Fibroblast of skin of left biceps (primary cell): ENCODE data around the gene FBXO34.
A peak's percentile ranks its signal among the peaks of the same experiment; 100 is the strongest.
"Not testable (repeated sequence)": the region's sequence is repeated elsewhere in the genome, so short reads cannot be mapped to it uniquely, and the experiment has no call there.

Experiments used
- DNase-seq, 2 experiments: peaks; one replicate each; pipeline ENCODE4 v3.0.0-alpha.2; 2013; ENCODE audit warnings: low read depth in 2 of 2

Gene FBXO34

GRCh38 chr14:55312379-55313030 is 41.3 kb downstream of the FBXO34 start:
- not testable (repeated sequence) for DNase-seq

GRCh38 chr14:55313480-55313879 is 42.3 kb downstream of the FBXO34 start:
- no peak for DNase-seq

DNA sequence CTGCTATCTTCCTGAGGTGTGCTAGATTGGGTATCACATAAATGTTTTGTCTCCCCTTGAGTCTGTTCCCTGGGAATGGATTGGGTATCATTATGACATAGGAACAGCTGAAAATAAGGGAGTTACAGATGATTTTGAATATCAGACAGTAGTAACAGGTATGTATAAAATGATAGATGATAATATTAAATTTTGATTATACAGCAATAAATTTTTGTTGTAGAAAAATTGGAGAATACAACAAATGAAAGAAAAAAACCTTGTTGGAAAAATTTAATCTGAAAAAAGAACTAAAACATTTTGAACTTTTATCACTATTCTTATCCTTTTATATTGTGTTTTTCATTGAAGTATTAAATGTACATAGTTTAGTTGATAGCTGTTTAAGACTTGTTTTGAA is 43.2 kb downstream of the FBXO34 start:
- DNase-seq = no peak

- no peak for DNase-seq
Observed at GRCh38 chr14:55316564-55316963, 45.3 kb downstream of the FBXO34 start.

DNA sequence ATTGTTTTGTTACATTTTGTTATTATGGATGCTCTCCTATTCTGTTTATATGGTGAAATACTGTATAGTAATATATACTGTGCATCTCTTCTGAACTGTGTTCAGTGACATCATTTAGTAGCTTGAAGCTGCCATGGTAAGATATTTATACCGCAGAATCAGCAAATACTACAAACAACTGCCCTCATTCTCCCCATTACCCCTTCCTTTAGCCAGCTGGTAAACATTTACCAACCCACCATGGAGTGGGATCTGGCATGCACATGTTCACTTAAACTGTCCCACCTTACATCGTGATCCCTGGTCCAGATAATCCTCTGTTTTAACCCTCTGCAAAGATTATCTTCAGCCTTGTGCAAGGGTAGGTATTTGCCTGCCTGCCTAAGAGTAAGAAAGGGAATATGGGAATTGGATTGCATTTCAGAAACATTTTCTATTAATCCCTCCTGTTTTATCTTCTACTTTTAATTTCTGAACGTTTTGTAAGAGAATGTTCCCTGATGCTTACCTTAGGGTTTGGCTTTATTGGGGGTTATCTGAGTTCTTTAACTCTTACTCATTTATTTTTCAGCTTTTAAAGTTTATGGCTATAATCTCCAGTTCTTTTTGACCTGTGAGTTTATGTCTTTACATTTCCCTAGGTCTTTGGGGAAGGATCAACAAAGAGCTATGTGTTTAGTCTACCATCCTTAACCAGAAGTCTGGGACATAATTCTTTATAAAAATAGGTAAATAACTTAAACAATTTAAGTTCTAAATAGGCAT is 46.5 kb downstream of the FBXO34 start:
- DNase-seq = no peak

GRCh38 chr14:55318694-55319093 is 47.5 kb downstream of the FBXO34 start:
- DNase-seq = no peak

GRCh38 chr14:55323910-55324309 is 52.7 kb downstream of the FBXO34 start:
- DNase-seq = no peak

GRCh38 chr14:55324812-55325211 is 53.6 kb downstream of the FBXO34 start:
- no peak for DNase-seq

DNA sequence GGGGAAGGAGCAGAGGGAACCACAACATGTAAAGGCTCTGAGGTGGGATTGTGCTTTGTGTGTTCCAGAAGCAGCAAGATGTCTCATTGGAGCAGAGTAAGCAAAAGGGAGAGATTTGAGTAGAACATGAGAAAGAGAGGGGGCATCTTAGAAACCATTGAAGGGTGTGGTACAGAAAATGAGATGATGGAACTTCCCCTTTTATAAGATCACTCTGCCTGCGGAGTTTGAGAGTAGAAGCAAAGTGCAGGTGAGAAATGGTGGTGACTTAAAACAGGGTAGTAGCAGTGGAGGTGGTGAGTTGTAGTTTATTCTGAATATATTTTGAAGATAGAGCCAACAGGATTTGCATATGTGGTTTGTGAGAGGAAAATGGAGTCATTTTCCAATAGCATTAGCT is 56.0 kb downstream of the FBXO34 start:
- DNase-seq = no peak

GRCh38 chr14:55328317-55328716 is 57.1 kb downstream of the FBXO34 start:
- peak in 1 of 2 experiments; percentile 5 for DNase-seq

DNA sequence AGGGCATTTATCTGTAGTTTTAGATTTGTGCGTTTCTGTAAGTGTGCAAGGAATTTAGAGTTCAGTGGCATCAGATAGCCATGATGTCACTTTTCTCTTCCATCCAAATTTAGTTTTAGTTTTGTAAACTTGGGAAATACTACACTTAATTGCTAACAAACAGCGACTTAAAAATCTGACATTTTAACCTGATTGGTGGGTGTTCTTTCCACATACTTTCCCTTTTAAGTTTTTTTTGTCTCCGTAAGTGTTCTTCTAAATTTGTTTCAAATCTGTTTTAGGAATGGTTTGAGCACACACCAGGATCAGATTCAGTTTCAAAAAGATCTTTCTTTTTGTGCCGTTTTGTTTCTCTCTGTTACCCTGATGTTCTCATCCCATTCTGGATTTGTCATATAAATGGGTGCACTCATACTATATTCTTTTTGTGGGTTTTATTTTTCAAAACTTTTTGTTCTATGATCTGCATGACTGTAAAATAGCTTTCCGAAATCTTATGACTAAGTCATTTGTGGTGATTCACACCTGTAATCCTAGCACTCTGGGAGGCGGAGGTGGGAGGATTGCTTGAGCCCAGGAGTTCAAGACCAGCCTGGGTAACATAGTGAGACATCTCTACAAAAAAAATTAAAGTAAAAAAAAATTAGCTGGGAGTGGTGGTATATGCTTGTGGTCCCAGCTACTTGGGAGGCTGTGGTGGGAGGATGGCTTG is 58.9 kb downstream of the FBXO34 start:
- DNase-seq = no peak

- no peak for DNase-seq
Observed at GRCh38 chr14:55332654-55333570, 61.7 kb downstream of the FBXO34 start.

DNA sequence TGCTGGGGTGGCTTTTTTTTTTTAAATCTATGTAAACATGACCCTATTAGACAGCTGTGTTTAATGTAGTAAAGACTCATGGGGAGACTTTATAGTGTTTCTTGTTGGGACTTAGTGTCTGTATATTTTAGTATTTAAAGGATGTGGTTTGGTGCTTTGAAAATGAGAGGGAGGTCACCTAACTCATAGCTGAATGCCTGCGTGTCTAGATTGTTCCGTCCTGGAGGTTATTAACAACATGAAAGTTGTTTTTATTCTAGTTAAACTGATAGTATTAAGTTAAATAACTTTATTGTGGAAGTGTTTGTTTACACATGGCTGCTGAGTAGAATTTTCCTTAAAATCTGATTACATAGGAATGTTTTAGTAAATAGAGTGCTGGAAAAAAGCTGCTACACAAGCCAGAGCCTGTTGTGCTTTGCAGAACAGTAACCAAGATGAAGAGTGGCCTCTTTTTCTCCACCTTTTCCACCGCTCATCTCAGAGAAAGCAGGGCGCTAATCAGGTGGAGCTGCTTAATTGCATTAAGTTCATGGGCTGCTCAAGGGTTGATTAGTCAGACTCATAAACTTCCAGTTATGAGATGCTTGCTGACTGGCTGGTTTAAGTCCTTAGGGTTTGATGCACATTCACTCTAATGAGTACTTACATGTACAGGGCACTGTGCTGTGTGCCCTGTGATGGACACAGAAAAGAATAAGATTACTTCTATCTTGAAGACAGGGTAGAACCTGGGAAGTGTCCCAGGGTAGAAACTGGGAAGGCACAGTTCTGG is 62.7 kb downstream of the FBXO34 start:
- DNase-seq = no peak

- no peak for DNase-seq
Observed at GRCh38 chr14:55336162-55336561, 64.9 kb downstream of the FBXO34 start.

GRCh38 chr14:55336691-55337090 is 65.5 kb downstream of the FBXO34 start:
- DNase-seq = no peak

DNA sequence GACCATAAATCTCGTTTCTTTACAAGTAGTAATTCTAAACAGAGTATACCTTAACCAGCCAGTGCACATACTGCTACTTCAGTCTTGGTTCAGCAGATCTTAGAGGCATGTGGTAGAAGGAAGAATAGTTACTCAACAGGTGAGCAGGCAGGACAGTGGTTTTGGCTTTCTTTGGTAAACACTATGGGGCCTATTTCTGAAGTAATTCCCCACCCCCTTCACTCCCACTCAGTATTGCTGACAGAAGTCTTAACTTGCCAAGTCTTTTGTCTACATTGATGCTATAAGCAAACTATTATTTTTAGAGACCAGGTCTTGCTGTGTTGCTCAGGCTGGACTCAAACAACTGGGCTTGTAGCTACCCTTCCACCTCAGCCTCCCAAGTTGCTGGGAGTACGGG is 68.5 kb downstream of the FBXO34 start:
- DNase-seq = no peak

DNA sequence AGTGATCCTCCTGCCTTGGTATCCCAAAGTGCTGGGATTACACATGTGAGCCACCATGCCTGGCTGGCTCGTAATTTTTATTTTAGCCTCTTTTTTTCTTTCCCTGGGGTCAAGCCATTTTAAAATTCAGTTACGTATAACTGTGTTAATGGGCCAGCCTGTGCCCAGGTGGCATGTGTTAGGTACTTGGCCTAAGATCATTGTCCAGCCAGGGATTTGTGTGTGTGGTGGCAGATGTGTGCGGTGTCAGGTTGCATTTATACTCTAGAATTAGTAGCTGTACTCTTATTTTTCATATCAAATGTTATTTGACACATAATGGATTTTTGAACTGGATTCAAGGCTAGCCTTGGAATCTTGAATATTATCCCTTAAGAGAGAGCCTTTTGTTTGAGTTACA is 69.3 kb downstream of the FBXO34 start:
- no peak for DNase-seq

GRCh38 chr14:55341781-55342180 is 70.6 kb downstream of the FBXO34 start:
- no peak for DNase-seq

DNA sequence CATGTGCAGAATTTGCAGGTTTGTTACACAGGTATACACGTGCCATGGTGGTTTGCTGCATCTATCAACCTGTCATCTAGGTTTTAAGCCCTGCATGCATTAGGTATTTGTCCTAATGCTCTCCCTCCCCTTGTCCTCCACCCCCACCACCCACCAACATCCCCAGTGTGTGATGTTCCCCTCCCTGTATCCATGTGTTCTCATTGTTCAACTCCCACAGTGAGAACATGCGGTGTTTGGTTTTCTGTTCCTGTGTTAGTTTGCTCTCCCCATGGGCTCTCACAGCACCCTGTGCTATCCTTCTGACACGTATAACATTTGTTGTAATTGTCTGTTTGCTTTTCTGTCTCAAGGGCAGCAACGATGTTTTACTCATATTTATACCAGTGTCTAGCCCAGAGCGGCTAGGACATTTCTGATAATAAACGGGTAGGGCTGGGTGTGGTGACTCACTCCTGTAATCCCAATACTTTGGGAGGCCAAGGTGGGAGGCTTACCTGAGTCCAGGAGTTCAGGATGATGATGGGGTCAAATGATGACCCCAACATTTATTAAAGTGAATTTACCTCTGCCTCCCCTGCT is 73.5 kb downstream of the FBXO34 start:
- not testable (repeated sequence) for DNase-seq

- no peak for DNase-seq
Observed at GRCh38 chr14:55347040-55347439, 75.8 kb downstream of the FBXO34 start.

GRCh38 chr14:55347748-55348147 is 76.5 kb downstream of the FBXO34 start:
- no peak for DNase-seq
